NB4 (cell line): ENCODE data around the gene PGPEP1.

Experiments
- POLR2A ChIP-seq: IDR thresholded peaks from 2 replicates; pipeline ENCODE4 v1.6.1; 2011; ENCODE audit warnings: mild to moderate bottlenecking; ENCODE audit not compliant: insufficient read length; ENCODE audit errors: extremely low read depth
- TF ChIP-seq, protein P1 (sequence below): IDR thresholded peaks from one replicate; pipeline ENCODE4 v1.5.1; 2012; ENCODE audit warnings: low read depth, low read length

DNA sequence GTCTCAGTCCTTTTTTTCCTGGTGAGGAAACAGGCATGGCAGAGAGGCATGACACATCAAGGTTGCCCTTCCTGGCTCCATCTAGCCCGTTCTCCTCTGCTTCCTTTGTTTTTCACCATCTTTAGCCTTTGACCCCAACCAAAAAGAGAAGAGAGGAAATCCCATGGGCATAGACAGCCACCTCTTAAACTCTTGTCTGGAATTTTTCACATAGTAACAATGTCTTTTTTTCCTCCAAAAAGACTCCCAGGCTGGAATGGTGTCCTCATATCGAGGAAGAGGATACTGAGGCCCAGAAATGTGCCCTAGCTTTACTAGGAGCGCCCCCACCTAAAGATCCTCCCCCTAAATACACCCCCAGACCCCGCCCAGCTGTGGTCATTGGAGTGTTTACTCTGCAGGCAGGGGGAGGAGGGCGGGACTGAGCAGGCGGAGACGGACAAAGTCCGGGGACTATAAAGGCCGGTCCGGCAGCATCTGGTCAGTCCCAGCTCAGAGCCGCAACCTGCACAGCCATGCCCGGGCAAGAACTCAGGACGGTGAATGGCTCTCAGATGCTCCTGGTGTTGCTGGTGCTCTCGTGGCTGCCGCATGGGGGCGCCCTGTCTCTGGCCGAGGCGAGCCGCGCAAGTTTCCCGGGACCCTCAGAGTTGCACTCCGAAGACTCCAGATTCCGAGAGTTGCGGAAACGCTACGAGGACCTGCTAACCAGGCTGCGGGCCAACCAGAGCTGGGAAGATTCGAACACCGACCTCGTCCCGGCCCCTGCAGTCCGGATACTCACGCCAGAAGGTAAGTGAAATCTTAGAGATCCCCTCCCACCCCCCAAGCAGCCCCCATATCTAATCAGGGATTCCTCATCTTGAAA is 45.5 kb downstream of the PGPEP1 start, which contains the start of gene GDF15:
- TF ChIP-seq, protein P1, sequence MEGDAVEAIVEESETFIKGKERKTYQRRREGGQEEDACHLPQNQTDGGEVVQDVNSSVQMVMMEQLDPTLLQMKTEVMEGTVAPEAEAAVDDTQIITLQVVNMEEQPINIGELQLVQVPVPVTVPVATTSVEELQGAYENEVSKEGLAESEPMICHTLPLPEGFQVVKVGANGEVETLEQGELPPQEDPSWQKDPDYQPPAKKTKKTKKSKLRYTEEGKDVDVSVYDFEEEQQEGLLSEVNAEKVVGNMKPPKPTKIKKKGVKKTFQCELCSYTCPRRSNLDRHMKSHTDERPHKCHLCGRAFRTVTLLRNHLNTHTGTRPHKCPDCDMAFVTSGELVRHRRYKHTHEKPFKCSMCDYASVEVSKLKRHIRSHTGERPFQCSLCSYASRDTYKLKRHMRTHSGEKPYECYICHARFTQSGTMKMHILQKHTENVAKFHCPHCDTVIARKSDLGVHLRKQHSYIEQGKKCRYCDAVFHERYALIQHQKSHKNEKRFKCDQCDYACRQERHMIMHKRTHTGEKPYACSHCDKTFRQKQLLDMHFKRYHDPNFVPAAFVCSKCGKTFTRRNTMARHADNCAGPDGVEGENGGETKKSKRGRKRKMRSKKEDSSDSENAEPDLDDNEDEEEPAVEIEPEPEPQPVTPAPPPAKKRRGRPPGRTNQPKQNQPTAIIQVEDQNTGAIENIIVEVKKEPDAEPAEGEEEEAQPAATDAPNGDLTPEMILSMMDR = peak; percentile 74
- no peak for TF ChIP-seq POLR2A
